PC-3 (cell line): ENCODE results near the gene AHCTF1.

Experiments
- CTCF ChIP-seq: fragments of 300-600 bp; sonication (generic); conservative IDR thresholded peaks from 2 replicates; pipeline ENCODE4 v1.5.1; 2017; ENCODE audit warnings: antibody characterized with exemption, low read depth, mild to moderate bottlenecking, low read length
- EZH2phosphoT487 ChIP-seq: fragments of 300-600 bp; sonication (generic); IDR thresholded peaks from 2 replicates; pipeline ENCODE4 v1.6.1; 2018; ENCODE audit warnings: mild to moderate bottlenecking, antibody characterized with exemption, low read length, borderline replicate concordance

DNA sequence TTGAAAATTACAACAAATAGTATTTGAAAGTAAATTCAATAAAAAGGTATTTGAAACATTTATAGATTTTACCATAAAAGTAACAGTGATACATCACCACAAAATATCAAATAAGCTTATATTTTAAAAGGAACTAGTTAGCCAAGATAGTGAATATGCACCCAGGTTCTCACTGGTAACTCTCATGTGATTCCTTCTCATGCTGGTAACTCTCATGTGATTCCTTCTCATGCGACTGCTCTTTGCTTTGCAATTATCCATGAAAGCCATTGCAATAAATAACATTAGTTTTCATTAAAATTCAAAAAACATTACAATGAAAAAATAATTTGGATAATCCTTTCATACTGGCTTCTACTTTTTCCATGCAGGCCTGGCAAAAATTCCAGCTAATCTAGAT is 75.4 kb downstream of the AHCTF1 start:
- TF ChIP-seq CTCF (no peak), EZH2phosphoT487 (no peak)
